ENCODE measurements around the gene CPA5. TPM values are rescaled to one million over a fixed set of nuclear protein-coding genes. Genes with fewer than 3 reads are reported as not detected.

CPA5 gene
- not detected for total RNA-seq

- no peak for ATAC-seq
These were observed at the start of gene CPA5 for GRCh38 chr7:130344271-130344866. TSS of gene CPA5 (plus strand) at chr7:130344816. CDS start at chr7:130346486, 1,670 bp downstream.

- no peak for ATAC-seq
These were observed 48.2 kb upstream of the CPA5 start for GRCh38 chr7:130296221-130296951.

GRCh38 chr7:130297628-130298543, 46.7 kb upstream of the CPA5 start:
- ATAC-seq = no peak

- ATAC-seq = peak; percentile 88
These were observed 45.9 kb upstream of the CPA5 start for GRCh38 chr7:130298544-130299326.

GRCh38 chr7:130299866-130300265, 44.8 kb upstream of the CPA5 start:
- peak; percentile 11 for ATAC-seq

- ATAC-seq = no peak
These were observed 43.1 kb upstream of the CPA5 start for GRCh38 chr7:130301501-130302020.

GRCh38 chr7:130302649-130303048, 42.0 kb upstream of the CPA5 start:
- ATAC-seq = no peak

GRCh38 chr7:130303127-130303526, 41.5 kb upstream of the CPA5 start:
- ATAC-seq = no peak

- ATAC-seq = no peak
These were observed 41.1 kb upstream of the CPA5 start for GRCh38 chr7:130303551-130303950.

GRCh38 chr7:130303982-130304381, 40.6 kb upstream of the CPA5 start:
- ATAC-seq = no peak

- no peak for ATAC-seq
These were observed 39.7 kb upstream of the CPA5 start for GRCh38 chr7:130304878-130305277.

- no peak for ATAC-seq
These were observed 39.1 kb upstream of the CPA5 start for GRCh38 chr7:130305433-130306042.

GRCh38 chr7:130309986-130310385, 34.6 kb upstream of the CPA5 start:
- ATAC-seq = no peak

GRCh38 chr7:130314305-130314704, 30.3 kb upstream of the CPA5 start:
- ATAC-seq = no peak

GRCh38 chr7:130319541-130319940, 25.1 kb upstream of the CPA5 start:
- no peak for ATAC-seq

- peak; percentile 9 for ATAC-seq
These were observed 22.9 kb upstream of the CPA5 start for GRCh38 chr7:130321542-130322229.

GRCh38 chr7:130322615-130323014, 22.0 kb upstream of the CPA5 start:
- peak; percentile 98 for ATAC-seq

GRCh38 chr7:130324306-130324943, 20.2 kb upstream of the CPA5 start:
- ATAC-seq = no peak

GRCh38 chr7:130329681-130330080, 14.9 kb upstream of the CPA5 start:
- no peak for ATAC-seq

GRCh38 chr7:130332259-130333053, 12.2 kb upstream of the CPA5 start:
- ATAC-seq = no peak

All from esophagus mucosa (tissue), 1 donor.